HuH-7.5 (cell line): ENCODE results near the gene SAFB.

Experiments used
- DNase-seq: peaks from one replicate; pipeline ENCODE4 v3.0.0; 2011; ENCODE audit warnings: low spot score

Gene SAFB

DNA sequence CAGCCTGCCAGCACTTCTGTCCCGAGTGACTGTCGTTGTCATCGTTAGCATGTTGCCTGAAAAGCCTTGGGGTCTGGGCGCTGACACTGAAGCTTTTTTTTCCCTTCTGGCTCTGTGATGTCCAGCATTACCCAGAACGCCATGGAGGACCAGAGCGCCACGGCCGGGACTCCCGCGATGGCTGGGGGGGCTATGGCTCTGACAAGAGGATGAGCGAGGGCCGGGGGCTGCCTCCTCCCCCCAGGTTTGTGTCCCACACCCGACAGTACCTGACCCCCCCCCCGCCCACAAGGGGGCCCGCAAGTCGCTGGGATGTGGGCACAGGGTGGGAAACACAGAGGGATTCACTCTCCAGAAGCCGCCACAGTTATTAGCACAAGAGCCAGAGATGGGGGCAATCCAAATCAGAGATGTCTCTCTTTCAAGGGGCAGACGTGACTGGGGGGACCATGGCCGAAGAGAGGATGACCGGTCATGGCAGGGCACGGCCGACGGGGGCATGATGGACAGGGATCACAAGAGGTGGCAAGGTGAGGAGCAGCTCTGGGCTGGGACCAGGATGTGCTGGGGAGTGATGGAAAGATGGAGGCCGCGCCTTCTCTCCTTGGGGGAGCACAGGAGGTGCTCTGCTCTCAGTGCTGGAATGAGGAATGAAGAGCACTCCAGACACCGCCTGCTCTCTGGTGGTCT, 44.2 kb downstream of the SAFB start:
- DNase-seq = no peak

DNA sequence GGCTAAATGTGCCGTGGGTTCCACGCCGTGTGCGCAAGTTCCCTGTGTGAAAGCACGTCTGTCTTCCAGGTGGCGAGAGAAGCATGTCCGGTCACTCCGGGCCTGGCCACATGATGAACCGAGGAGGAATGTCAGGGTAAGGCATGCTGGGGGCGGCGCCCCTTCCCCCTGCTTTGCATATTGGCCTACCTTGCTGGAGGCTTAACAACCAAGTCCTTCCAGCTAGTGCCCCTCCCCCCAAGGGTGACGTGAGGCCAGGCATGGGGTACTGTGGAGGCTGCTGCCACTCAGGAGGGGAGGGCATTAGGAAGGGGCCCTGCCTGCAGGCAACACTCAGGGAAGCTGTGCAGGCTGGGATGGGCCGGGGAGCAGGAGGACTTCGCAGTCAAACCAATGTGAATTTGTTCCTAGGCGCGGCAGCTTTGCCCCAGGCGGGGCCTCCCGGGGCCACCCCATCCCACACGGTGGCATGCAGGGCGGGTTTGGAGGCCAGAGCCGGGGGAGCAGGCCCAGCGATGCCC, 44.9 kb downstream of the SAFB start:
- DNase-seq = no peak

- no peak for DNase-seq
Observed at GRCh38 chr19:5669212-5669611, 46.3 kb downstream of the SAFB start.

DNA sequence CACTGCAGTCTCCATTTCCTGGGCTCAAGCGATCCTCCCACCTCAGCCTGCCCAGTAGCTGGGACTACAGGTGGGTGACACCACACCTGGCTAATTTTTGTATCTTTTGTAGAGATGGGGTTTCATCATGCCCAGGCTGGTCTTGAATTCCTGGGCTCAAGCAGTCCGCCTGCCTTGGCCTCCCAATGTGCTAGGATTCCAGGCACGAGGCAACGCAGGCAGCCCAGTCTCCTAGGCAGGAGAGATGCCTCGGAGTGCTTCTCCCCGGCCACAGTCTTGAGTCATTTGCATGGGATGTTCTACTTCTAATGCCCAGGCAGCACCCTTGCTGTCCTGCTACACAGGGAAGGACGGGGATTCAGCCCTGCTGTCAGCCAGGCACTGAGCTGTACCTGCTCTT, 48.7 kb downstream of the SAFB start:
- DNase-seq = no peak

- no peak for DNase-seq
Observed at GRCh38 chr19:5672708-5673459, 50.0 kb downstream of the SAFB start.

GRCh38 chr19:5673752-5674151, 50.9 kb downstream of the SAFB start:
- DNase-seq = no peak

GRCh38 chr19:5674714-5675113, 51.8 kb downstream of the SAFB start:
- no peak for DNase-seq

- no peak for DNase-seq
Observed at GRCh38 chr19:5676105-5676771, 53.4 kb downstream of the SAFB start.

DNA sequence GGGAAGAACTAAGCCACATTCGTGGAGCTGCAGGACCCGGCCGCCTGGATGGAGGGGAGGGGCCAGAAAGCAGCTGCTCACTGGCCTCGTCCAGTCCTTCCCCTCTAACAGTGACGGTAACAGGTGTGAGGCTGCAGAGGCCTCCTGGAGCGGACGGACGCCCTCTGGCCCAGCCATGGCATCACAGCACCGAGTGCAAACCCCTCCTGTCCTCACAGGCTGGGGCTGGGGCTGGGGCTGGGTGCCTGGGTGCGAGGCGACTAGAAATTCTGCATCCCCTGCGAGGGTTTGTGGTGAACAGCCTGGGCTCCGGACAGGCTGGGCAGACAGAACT, 53.9 kb downstream of the SAFB start:
- DNase-seq = no peak

- no peak for DNase-seq
Observed at GRCh38 chr19:5677136-5677535, 54.3 kb downstream of the SAFB start.

GRCh38 chr19:5677580-5677979, 54.7 kb downstream of the SAFB start:
- DNase-seq = no peak

GRCh38 chr19:5678071-5678718, 55.3 kb downstream of the SAFB start:
- DNase-seq = no peak

DNA sequence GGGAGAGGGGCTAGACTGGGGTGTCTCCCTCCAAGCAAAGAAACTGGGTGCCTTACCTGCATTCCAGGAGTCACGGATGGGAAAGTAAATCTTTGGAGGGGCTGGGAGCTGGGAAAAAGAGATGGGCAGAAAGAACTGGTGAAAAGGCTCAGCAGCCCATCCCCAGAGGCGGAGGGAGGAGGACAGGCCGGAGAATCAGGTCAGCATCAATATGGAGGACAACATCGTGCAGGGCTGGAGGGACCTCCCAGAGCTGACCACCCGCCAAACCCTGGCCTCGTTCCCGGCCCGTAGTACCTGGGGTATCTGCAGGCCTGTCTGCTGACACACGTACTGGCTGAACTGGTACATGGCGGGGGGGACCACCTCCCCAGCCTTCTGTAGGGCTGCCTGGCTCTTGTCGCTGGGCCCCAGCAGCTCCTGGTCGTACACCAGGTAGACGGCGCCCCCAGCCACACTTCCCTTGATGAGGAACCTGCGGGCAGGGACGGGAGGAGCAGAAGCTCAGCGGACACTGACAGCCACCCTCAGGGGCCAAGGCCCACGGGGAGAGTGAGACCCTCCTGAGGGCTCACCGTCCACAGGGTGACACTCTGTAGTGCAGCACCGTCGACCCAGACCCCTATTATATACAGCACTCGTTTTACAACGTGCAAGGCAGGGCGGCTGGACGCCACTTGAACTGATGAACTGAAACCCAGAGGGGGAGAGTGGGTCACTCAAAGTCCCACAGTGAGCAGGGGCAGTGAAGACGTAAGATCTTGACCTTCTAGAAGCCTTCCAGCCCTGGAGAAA, 56.6 kb downstream of the SAFB start:
- DNase-seq = no peak

GRCh38 chr19:5680084-5680436, 57.2 kb downstream of the SAFB start:
- no peak for DNase-seq

GRCh38 chr19:5680437-5681368, 57.8 kb downstream of the SAFB start, which contains the start of the genes HSD11B1L and MICOS13:
TSS of gene HSD11B1L (plus strand) at chr19:5681027. CDS start at chr19:5684833, 3,806 bp downstream.
TSS of gene MICOS13 (minus strand) at chr19:5680516. CDS start at chr19:5680486, 30 bp downstream.
- DNase-seq = peak; percentile 98

DNA sequence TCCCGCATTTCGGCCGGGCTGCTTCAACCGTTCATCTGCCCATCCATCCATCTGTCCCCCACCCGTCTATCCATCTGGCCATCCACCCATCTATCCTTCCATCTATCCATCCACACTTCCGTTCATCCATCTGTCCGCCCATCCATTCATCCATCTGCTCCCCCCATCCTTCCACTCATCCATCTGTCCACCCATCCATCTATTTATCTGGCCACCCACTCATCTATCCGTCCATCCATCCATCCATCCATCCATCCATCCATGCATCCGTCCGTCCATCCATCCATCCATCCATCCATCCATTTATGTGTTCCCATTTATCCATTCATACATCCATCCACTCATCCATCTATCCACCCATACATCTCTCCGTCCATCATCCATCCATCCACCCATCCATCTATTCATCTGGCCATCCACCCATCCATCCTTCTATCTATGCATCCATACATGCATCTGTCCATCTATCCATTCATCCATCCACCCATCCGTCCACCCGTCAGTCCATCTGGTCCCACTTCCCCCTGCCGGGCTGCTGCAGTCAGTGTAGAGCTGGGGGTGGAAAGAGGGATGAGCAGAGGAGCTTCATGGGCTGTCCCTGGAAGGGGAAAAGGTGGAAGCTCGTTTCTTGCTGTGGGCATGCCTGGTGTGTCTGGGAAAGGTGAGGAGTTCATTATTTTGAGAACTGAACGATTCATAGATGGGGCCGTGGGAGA, 58.7 kb downstream of the SAFB start:
- DNase-seq = no peak

DNA sequence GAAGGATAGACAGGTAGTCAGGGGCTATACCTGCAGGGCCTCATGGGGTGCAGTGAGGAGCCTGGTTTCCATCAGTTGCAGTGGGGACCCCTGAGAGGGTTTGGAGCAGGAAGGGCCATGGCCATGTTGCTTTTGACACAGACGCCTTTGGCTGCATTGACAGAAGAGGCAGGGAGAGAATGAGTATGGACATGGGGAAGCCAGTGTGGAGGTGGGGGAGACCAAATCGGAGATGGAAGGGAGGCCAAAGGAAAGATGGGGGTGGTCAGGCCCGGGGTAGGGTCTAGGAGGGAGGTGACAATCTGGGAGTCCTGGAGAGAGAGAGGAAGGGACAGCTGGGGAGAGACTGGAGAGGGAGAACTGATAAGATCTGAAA, 59.2 kb downstream of the SAFB start:
- DNase-seq = no peak

GRCh38 chr19:5683177-5683886, 60.4 kb downstream of the SAFB start:
- DNase-seq = no peak
